Jurkat, Clone E6-1 (cell line): ENCODE measurements around the gene ADAM12.

Experiments
- DNase-seq: peaks from one replicate; pipeline ENCODE4 v3.0.0-alpha.2; 2011; ENCODE audit warnings: low read depth, low spot score
- H3K4me3 ChIP-seq: 2 replicates; pipeline ENCODE4 v1.5.1; 2011; ENCODE audit warnings: mild to moderate bottlenecking, low read length, control low read depth, moderate library complexity

Gene ADAM12

GRCh38 chr10:126027692-126028091, 360.6 kb downstream of the ADAM12 start:
- H3K4me3 ChIP-seq: no peak overlapping the region
- no peak for DNase-seq

GRCh38 chr10:126022841-126023240, 365.4 kb downstream of the ADAM12 start:
- no peak overlapping the region for H3K4me3 ChIP-seq

GRCh38 chr10:126021833-126022500, 366.3 kb downstream of the ADAM12 start:
- no peak overlapping the region for H3K4me3 ChIP-seq
- DNase-seq: no peak

More at GRCh38 chr10:126022841-126023240, 365.4 kb downstream of the ADAM12 start:
- DNase-seq: no peak

- H3K4me3 ChIP-seq: no peak overlapping the region
- DNase-seq: no peak
These were observed 370.2 kb downstream of the ADAM12 start for GRCh38 chr10:126017961-126018560.

GRCh38 chr10:126016882-126017281, 371.4 kb downstream of the ADAM12 start:
- DNase-seq: no peak

GRCh38 chr10:126016156-126016805, 372.0 kb downstream of the ADAM12 start:
- H3K4me3 ChIP-seq: no peak overlapping the region
- no peak for DNase-seq

More at GRCh38 chr10:126016882-126017281, 371.4 kb downstream of the ADAM12 start:
- H3K4me3 ChIP-seq: no peak overlapping the region

- H3K4me3 ChIP-seq: no peak overlapping the region
- no peak for DNase-seq
These were observed 372.9 kb downstream of the ADAM12 start for GRCh38 chr10:126015413-126015812.

- no peak for DNase-seq
- H3K4me3 ChIP-seq: no peak overlapping the region
These were observed 374.0 kb downstream of the ADAM12 start for GRCh38 chr10:126014309-126014708.

- no peak for DNase-seq
- H3K4me3 ChIP-seq: no peak overlapping the region
These were observed 374.6 kb downstream of the ADAM12 start for GRCh38 chr10:126013489-126014281.

- DNase-seq: no peak
- H3K4me3 ChIP-seq: no peak overlapping the region
These were observed 375.8 kb downstream of the ADAM12 start for GRCh38 chr10:126012485-126012884.

- DNase-seq: no peak
- H3K4me3 ChIP-seq: no peak overlapping the region
These were observed 376.3 kb downstream of the ADAM12 start for GRCh38 chr10:126011995-126012394.

- no peak for DNase-seq
- no peak overlapping the region for H3K4me3 ChIP-seq
These were observed 378.6 kb downstream of the ADAM12 start for GRCh38 chr10:126009650-126010049.

- H3K4me3 ChIP-seq: no peak overlapping the region
- no peak for DNase-seq
These were observed 381.4 kb downstream of the ADAM12 start for GRCh38 chr10:126006906-126007305.

GRCh38 chr10:126006264-126006663, 382.0 kb downstream of the ADAM12 start:
- DNase-seq: no peak
- no peak overlapping the region for H3K4me3 ChIP-seq

- H3K4me3 ChIP-seq: no peak overlapping the region
- DNase-seq: no peak
These were observed 383.5 kb downstream of the ADAM12 start for GRCh38 chr10:126004752-126005151.

- no peak overlapping the region for H3K4me3 ChIP-seq
- no peak for DNase-seq
These were observed 386.7 kb downstream of the ADAM12 start for GRCh38 chr10:126001576-126001975.

- no peak overlapping the region for H3K4me3 ChIP-seq
- DNase-seq: no peak
These were observed 388.6 kb downstream of the ADAM12 start for GRCh38 chr10:125999694-126000093.

GRCh38 chr10:125997586-125997985, 390.7 kb downstream of the ADAM12 start:
- H3K4me3 ChIP-seq: no peak overlapping the region
- no peak for DNase-seq

- DNase-seq: no peak
- H3K4me3 ChIP-seq: no peak overlapping the region
These were observed 392.5 kb downstream of the ADAM12 start for GRCh38 chr10:125995726-125996304.
